Ishikawa (cell line): Measurements from ENCODE around the gene HTT.
A peak's percentile ranks its signal among the peaks of the same experiment; 100 is the strongest.

ENCODE experiments used
- CEBPB ChIP-seq: IDR thresholded peaks from 2 replicates; pipeline ENCODE4 v1.6.1; 2012
- CREB1 ChIP-seq: IDR thresholded peaks from 2 replicates; pipeline ENCODE4 v1.6.1; 2012; ENCODE audit warnings: low read depth
- EGR1 ChIP-seq: IDR thresholded peaks from 2 replicates; pipeline ENCODE4 v1.6.1; 2012
- EP300 ChIP-seq: IDR thresholded peaks from 2 replicates; pipeline ENCODE4 v1.6.1; 2012; ENCODE audit warnings: borderline replicate concordance
- FOXM1 ChIP-seq: IDR thresholded peaks from 2 replicates; pipeline ENCODE4 v1.6.1; 2012; ENCODE audit warnings: low read depth, borderline replicate concordance
- MAX ChIP-seq: IDR thresholded peaks from 2 replicates; pipeline ENCODE4 v1.6.1; 2012
- NFIC ChIP-seq: IDR thresholded peaks from 2 replicates; pipeline ENCODE4 v1.6.1; 2012
- RAD21 ChIP-seq: IDR thresholded peaks from 2 replicates; pipeline ENCODE4 v1.6.1; 2012; ENCODE audit warnings: low read depth
- REST ChIP-seq: IDR thresholded peaks from 2 replicates; pipeline ENCODE4 v1.6.1; 2012; ENCODE audit warnings: low read depth, mild to moderate bottlenecking
- TAF1 ChIP-seq: IDR thresholded peaks from 2 replicates; pipeline ENCODE4 v1.6.1; 2012; ENCODE audit warnings: low read depth, mild to moderate bottlenecking
- TCF12 ChIP-seq: IDR thresholded peaks from 2 replicates; pipeline ENCODE4 v1.6.1; 2012; ENCODE audit warnings: low read depth
- TEAD4 ChIP-seq: IDR thresholded peaks from 2 replicates; pipeline ENCODE4 v1.6.1; 2012
- USF1 ChIP-seq: IDR thresholded peaks from 2 replicates; pipeline ENCODE4 v1.6.1; 2012
- YY1 ChIP-seq: IDR thresholded peaks from 2 replicates; pipeline ENCODE4 v1.6.1; 2012; ENCODE audit warnings: low read depth
- ZBTB7A ChIP-seq: IDR thresholded peaks from 2 replicates; pipeline ENCODE4 v1.6.1; 2012; ENCODE audit warnings: low read depth

HTT gene

GRCh38 chr4:3248811-3249661, 174.6 kb downstream of the HTT start, which contains the start of gene MSANTD1:
Gene MSANTD1, plus strand, starts transcription at chr4:3249159. Its CDS starts 64 bp downstream, at chr4:3249223.
- TF ChIP-seq ZBTB7A (no peak), CREB1 (no peak)

GRCh38 chr4:3249711-3250437, 175.4 kb downstream of the HTT start:
- TF ChIP-seq NFIC, result no peak
- no peak for TF ChIP-seq EGR1
- TF ChIP-seq CREB1, result no peak

- no peak for TF ChIP-seq RAD21
- TF ChIP-seq REST, result no peak
- TF ChIP-seq CEBPB, result no peak
- TF ChIP-seq ZBTB7A, result 0 out of 2 replicates have a peak, but pooled peaks have one; percentile 67
Observed at GRCh38 chr4:3250438-3250955, 176.0 kb downstream of the HTT start.

- TF ChIP-seq CEBPB, result no peak
- TF ChIP-seq FOXM1, result no peak
- peak; percentile 56 for TF ChIP-seq MAX
- TF ChIP-seq EP300, result peak; percentile 72; the same call in 1 of the 2 replicates
- no peak for TF ChIP-seq RAD21
- 0 out of 2 replicates have a peak, but pooled peaks have one; percentile 0 for TF ChIP-seq ZBTB7A
- TF ChIP-seq USF1, result no peak
- TF ChIP-seq TAF1, result no peak; the same call in 1 of the 2 replicates
- TF ChIP-seq EGR1, result no peak
- TF ChIP-seq TCF12, result peak; percentile 82
- peak; percentile 78 for TF ChIP-seq NFIC
- no peak for TF ChIP-seq REST
- TF ChIP-seq YY1, result no peak
- no peak for TF ChIP-seq CREB1
- peak; percentile 92 for TF ChIP-seq TEAD4
Observed at GRCh38 chr4:3250956-3251690, 176.6 kb downstream of the HTT start.

GRCh38 chr4:3251691-3252479, 177.4 kb downstream of the HTT start:
- no peak for TF ChIP-seq TCF12
- TF ChIP-seq NFIC, result no peak
- no peak for TF ChIP-seq TEAD4
- TF ChIP-seq TAF1, result no peak
- no peak for TF ChIP-seq USF1
- TF ChIP-seq REST, result no peak
- TF ChIP-seq FOXM1, result no peak
- no peak for TF ChIP-seq MAX
- no peak for TF ChIP-seq CREB1
- TF ChIP-seq CEBPB, result no peak
- no peak for TF ChIP-seq EP300
- TF ChIP-seq RAD21, result no peak
- TF ChIP-seq YY1, result no peak
- no peak for TF ChIP-seq EGR1
